Upper lobe of left lung (tissue), 4 donors: Measurements from ENCODE around the gene CMSS1.

Source experiments
- EP300 ChIP-seq, 4 donors: sonication (generic); formaldehyde crosslinking; IDR thresholded peaks; one replicate each; pipeline ENCODE4 v1.5.1; 2017; ENCODE audit warnings: antibody characterized with exemption in 4 of 4, control low read depth in 2 of 4
- POLR2A ChIP-seq, 4 donors: fragments of 450-650 bp; IDR thresholded peaks; one replicate each; pipeline ENCODE4 v1.5.1; 2016 to 2017; ENCODE audit warnings: antibody characterized with exemption in 4 of 4, mild to moderate bottlenecking in 2 of 4
- POLR2AphosphoS5 ChIP-seq, 2 donors: sonication (generic); formaldehyde crosslinking; IDR thresholded peaks; one replicate each; pipeline ENCODE4 v1.5.1; 2017; ENCODE audit warnings: antibody characterized with exemption in 2 of 2
- TF ChIP-seq, protein P1 (sequence below), 6 experiments: fragments of 450-650 bp in 4 of 6; fragments of 200-600 bp in 2 of 6; sonication (generic) in 2 of 6; IDR thresholded peaks; one replicate each; pipeline ENCODE4 v1.5.1; 2016 to 2019; ENCODE audit warnings: antibody characterized with exemption in 6 of 6

- TF ChIP-seq POLR2A (IDR thresholded peaks at IDR 0.05) = no peak
- TF ChIP-seq, protein P1, sequence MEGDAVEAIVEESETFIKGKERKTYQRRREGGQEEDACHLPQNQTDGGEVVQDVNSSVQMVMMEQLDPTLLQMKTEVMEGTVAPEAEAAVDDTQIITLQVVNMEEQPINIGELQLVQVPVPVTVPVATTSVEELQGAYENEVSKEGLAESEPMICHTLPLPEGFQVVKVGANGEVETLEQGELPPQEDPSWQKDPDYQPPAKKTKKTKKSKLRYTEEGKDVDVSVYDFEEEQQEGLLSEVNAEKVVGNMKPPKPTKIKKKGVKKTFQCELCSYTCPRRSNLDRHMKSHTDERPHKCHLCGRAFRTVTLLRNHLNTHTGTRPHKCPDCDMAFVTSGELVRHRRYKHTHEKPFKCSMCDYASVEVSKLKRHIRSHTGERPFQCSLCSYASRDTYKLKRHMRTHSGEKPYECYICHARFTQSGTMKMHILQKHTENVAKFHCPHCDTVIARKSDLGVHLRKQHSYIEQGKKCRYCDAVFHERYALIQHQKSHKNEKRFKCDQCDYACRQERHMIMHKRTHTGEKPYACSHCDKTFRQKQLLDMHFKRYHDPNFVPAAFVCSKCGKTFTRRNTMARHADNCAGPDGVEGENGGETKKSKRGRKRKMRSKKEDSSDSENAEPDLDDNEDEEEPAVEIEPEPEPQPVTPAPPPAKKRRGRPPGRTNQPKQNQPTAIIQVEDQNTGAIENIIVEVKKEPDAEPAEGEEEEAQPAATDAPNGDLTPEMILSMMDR (IDR thresholded peaks at IDR 0.05) = no peak
- no peak for TF ChIP-seq EP300 (IDR thresholded peaks at IDR 0.05)
- TF ChIP-seq POLR2AphosphoS5 (IDR thresholded peaks at IDR 0.05) = no peak
These were observed 264.5 kb downstream of the CMSS1 start for GRCh38 chr3:100081986-100082692.
